Upper lobe of left lung (tissue), 4 donors: ENCODE data around the gene PRICKLE1.

Source experiments
- CTCF ChIP-seq, 6 experiments: fragments of 450-650 bp in 4 of 6; fragments of 200-600 bp in 2 of 6; sonication (generic) in 2 of 6; IDR thresholded peaks; one replicate each; pipeline ENCODE4 v1.5.1; 2016 to 2019; ENCODE audit warnings: antibody characterized with exemption in 6 of 6
- EP300 ChIP-seq, 4 donors: sonication (generic); formaldehyde crosslinking; IDR thresholded peaks; one replicate each; pipeline ENCODE4 v1.5.1; 2017; ENCODE audit warnings: antibody characterized with exemption in 4 of 4, control low read depth in 2 of 4
- POLR2A ChIP-seq, 4 donors: fragments of 450-650 bp; IDR thresholded peaks; one replicate each; pipeline ENCODE4 v1.5.1; 2016 to 2017; ENCODE audit warnings: antibody characterized with exemption in 4 of 4, mild to moderate bottlenecking in 2 of 4

- no peak for TF ChIP-seq CTCF (IDR thresholded peaks at IDR 0.05)
- TF ChIP-seq POLR2A (IDR thresholded peaks at IDR 0.05), result no peak
- TF ChIP-seq EP300 (IDR thresholded peaks at IDR 0.05), result no peak
Measured at GRCh38 chr12:42516573-42516972, 73.0 kb downstream of the PRICKLE1 start.
